Bronchial smooth muscle cell (primary cell): ENCODE data around the gene RSBN1L. TPM values are rescaled to one million over a fixed set of nuclear protein-coding genes. Genes with fewer than 3 reads are reported as not detected.

Experiments
- total RNA-seq: library from RNA; depleted of rRNA; stranded (reverse); fragments of >200 nt; gene quantifications from 2 replicates; pipeline ENCODE4 v1.2.1, GENCODE V29; 2014

The RSBN1L gene
- 13.7 and 16.4 TPM in 2 replicates for total RNA-seq

DNA sequence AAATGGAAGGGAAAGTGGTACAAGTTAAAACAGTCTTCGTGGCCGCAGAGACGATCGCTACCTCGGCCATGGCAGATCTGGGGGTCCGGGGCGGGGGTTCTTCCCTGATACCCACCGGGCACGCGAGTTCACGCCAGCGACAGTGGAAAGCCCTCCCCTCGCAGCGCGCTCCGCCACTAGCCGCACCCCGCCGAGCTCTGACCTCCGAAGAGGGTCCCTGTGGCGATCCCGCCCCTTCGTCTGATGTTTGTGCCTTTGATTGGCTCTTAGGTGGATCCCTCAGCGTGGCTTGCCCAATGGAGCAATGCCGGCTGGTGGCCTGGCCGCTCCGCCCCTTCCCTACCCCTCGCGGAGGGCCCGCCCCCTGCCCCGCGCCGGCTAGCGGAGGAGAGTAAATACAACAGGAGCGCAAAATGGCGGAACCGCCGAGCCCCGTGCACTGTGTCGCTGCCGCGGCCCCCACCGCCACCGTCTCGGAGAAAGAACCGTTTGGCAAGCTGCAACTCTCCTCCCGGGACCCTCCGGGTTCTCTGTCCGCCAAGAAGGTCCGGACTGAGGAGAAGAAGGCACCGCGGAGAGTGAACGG is at the start of gene RSBN1L:
TSS of gene RSBN1L (plus strand) at position 403 of the 586 bp plus-strand sequence. CDS start at position 414, 11 bp downstream.

DNA sequence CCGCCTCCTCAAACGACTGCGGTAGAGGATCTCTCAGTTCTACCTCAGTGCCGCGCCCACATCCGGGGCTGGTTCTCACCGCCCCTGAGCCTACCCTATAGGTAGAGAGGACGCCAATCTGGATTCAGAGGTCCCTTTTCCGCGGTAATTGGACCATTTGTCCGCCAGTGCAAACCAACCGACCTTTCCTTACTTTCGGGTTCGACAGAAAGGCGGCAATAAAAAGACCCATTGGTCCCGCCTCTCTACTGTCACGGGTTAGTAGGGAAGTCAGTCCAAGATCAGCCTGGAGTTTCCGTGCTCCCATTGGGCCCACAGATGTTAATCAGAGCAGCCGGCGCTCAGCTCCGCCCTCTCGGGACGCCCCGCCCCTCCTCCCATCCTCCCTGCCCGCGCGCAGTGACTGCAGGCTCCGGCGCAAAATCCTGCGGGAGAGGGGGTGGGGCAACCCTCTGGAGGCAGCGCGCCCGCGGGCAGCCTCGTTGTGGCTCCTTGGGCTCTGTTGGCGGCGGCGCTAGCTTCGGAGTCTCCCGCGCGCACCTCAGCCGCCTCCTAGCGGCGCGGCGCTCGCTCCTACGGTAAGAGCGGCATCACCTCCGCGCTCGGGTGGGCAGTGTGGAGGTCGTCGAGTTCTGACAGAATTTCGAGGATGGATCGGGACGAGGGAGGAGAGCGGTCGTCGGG is 102.3 kb downstream of the RSBN1L start, which contains the start of the genes PHTF2 and TMEM60:
TSS of gene PHTF2 (plus strand) at position 380 of the 684 bp plus-strand sequence.
TSS of gene TMEM60 (minus strand) at position 41 of the 684 bp plus-strand sequence. CDS start 4,061 bp downstream, outside the sequence.

Other genes with a start within 250 kb of the RSBN1L start
- gene PTPN12, start 159.2 kb upstream of the RSBN1L start, total RNA-seq: 14.5 and 25.2 TPM in 2 replicates
- gene TMEM60, start 102.0 kb downstream of the RSBN1L start, total RNA-seq: 13.8 and 22.4 TPM in 2 replicates
- gene PHTF2, start 102.3 kb downstream of the RSBN1L start, total RNA-seq: 8.9 and 18.4 TPM in 2 replicates